ENCODE results near the gene KIF11. TPM values are rescaled to one million over a fixed set of nuclear protein-coding genes. Genes with fewer than 3 reads are reported as not detected.

Gene KIF11
- total and polyA plus RNA-seq, 2 of the 13 experiments (the other 11 are each of a cell fraction or from before 2014, with no cell fraction given), result 8.7 to 38.4 TPM

GRCh38 chr10:92590623-92591549 is 2.0 kb upstream of the KIF11 start (continued):
- TF ChIP-seq KIAA2018 (CRISPR knock-in tag; IDR thresholded peaks at IDR 0.05; ENCODE audit: borderline replicate concordance) (no peak), DMTF1 (CRISPR knock-in tag; IDR thresholded peaks at IDR 0.05) (no peak), PITX1 (CRISPR knock-in tag; IDR thresholded peaks at IDR 0.05) (peak; percentile 94), STAT5B (CRISPR knock-in tag; IDR thresholded peaks at IDR 0.05) (no peak), TFDP1 (CRISPR knock-in tag; IDR thresholded peaks at IDR 0.05; ENCODE audit: borderline replicate concordance) (no peak), MTF2 (CRISPR knock-in tag; IDR thresholded peaks at IDR 0.05; ENCODE audit: borderline replicate concordance) (no peak), ZNF44 (CRISPR knock-in tag; IDR thresholded peaks at IDR 0.05) (no peak), SKIL (CRISPR knock-in tag; IDR thresholded peaks at IDR 0.05; ENCODE audit: borderline replicate concordance) (no peak), SSRP1 (CRISPR knock-in tag; IDR thresholded peaks at IDR 0.05) (no peak), CEBPB (IDR thresholded peaks at IDR 0.05; ENCODE audit: borderline replicate concordance, low read depth, low read length) (no peak), ZNF660 (CRISPR knock-in tag; IDR thresholded peaks at IDR 0.05; ENCODE audit: borderline replicate concordance, low read depth) (no peak), ELF4 (CRISPR knock-in tag; IDR thresholded peaks at IDR 0.05; ENCODE audit: borderline replicate concordance) (0 out of 2 replicates have a peak, but pooled peaks have one; percentile 55), KAT8 (CRISPR knock-in tag; IDR thresholded peaks at IDR 0.05) (no peak), HNRNPK (IDR thresholded peaks at IDR 0.05; ENCODE audit: low read depth, low read length, poor library complexity, severe bottlenecking) (peak; percentile 36)

All from HepG2 (cell line).